LNCAP (cell line): Measurements from ENCODE around the gene RPL31.

Experiments
- CTCF ChIP-seq: fragments of 450-650 bp; IDR thresholded peaks from 2 replicates; pipeline ENCODE4 v1.5.1; 2017; ENCODE audit warnings: mild to moderate bottlenecking

RPL31 gene

GRCh38 chr2:101001691-101002561 is at the start of gene RPL31:
Gene RPL31, plus strand, starts transcription at chr2:101002289. Its CDS starts 413 bp downstream, at chr2:101002702.
- TF ChIP-seq CTCF, result no peak

- no peak for TF ChIP-seq CTCF
Measured at GRCh38 chr2:100952512-100952911, 49.6 kb upstream of the RPL31 start.

GRCh38 chr2:100953406-100954043 is 48.6 kb upstream of the RPL31 start:
- no peak for TF ChIP-seq CTCF

- TF ChIP-seq CTCF, result no peak
Measured at GRCh38 chr2:100954044-100954420, 48.1 kb upstream of the RPL31 start.

- no peak for TF ChIP-seq CTCF
Measured at GRCh38 chr2:100955226-100955625, 46.9 kb upstream of the RPL31 start.

GRCh38 chr2:100956081-100956480 is 46.0 kb upstream of the RPL31 start:
- TF ChIP-seq CTCF, result no peak

GRCh38 chr2:100957996-100958653 is 44.0 kb upstream of the RPL31 start:
- no peak for TF ChIP-seq CTCF
